HepG2 (cell line): ENCODE measurements around the gene ATP11B. TPM values are rescaled to one million over a fixed set of nuclear protein-coding genes. Genes with fewer than 3 reads are reported as not detected.

ENCODE experiments used
- ATAC-seq: fragments of 200-7000 bp; cut with Tn5 transposase; 3 replicates; pipeline ENCODE4 v1.9.1; 2020; ENCODE audit warnings: mild to moderate bottlenecking, moderate library complexity
- BruUV-seq: library from RNA; stranded (reverse); fragments of 400-500 nt; replicated peaks from 2 replicates; lab custom pipeline; 2021; lab: Mats Ljungman, UMichigan
- CTCF ChIA-PET: fragments of 300-600 bp; formaldehyde crosslinking; extraction: SDS; loops from one replicate; lab custom pipeline; 2021; ENCODE audit warnings: low total read pairs, inconsistent platforms, low intra/inter-chr PET ratio; lab: Yijun Ruan, JAX
- POLR2A ChIA-PET: fragments of 350-600 bp; sonication (Branson Sonifier 250); formaldehyde crosslinking; loops from one replicate; lab custom pipeline; 2020; ENCODE audit warnings: antibody characterized with exemption, inconsistent platforms; lab: Yijun Ruan, JAX
- DNase-seq: peaks from one replicate; pipeline ENCODE4 v3.0.0-alpha.2; 2015; ENCODE audit warnings: low spot score
- FAIRE-seq: peaks from 3 replicates; lab custom pipeline; 2011; peaks lifted over from hg19 to GRCh38; lab: Jason Lieb, UNC
- H2AFZ ChIP-seq: one replicate; pipeline ENCODE4 v1.6.1; 2011; ENCODE audit warnings: low read length, inconsistent platforms
- H3K27ac ChIP-seq: fragments of 300-600 bp; 3 replicates; pipeline ENCODE4 v1.8.0; 2011; ENCODE audit warnings: mixed run types, mild to moderate bottlenecking, mixed read lengths, low read length, inconsistent platforms; ENCODE audit not compliant: insufficient read depth; ENCODE audit errors: extremely low read length
- H3K27me3 ChIP-seq, 2 experiments: fragments of 200-600 bp in 1 of 2; 2 replicates in 1 of 2; 3 replicates in 1 of 2; pipeline versions ENCODE4 v1.6.0 to v1.8.0; 2011; ENCODE audit warnings: low read length in 2 of 2, mild to moderate bottlenecking in 2 of 2, moderate library complexity in 2 of 2, inconsistent platforms in 1 of 2; ENCODE audit not compliant: insufficient read depth in 2 of 2, control insufficient read depth in 1 of 2
- H3K36me3 ChIP-seq, 2 experiments: fragments of 200-600 bp in 1 of 2; replicated peaks in 1 of 2; 2 replicates in 1 of 2; 3 replicates in 1 of 2; pipeline versions ENCODE4 v1.5.1 to v1.8.0; 2011; ENCODE audit warnings: low read length in 2 of 2, inconsistent platforms in 1 of 2; ENCODE audit not compliant: insufficient read depth in 2 of 2, control insufficient read depth in 1 of 2
- H3K4me1 ChIP-seq: 2 replicates; pipeline ENCODE4 v1.5.1; 2012; ENCODE audit warnings: low read length, inconsistent platforms; ENCODE audit not compliant: insufficient read depth
- H3K4me2 ChIP-seq: 2 replicates; pipeline ENCODE4 v1.6.0; 2011; ENCODE audit warnings: low read depth, low read length, inconsistent platforms
- H3K4me3 ChIP-seq, 3 experiments: fragments of 200-600 bp in 1 of 3; sonication (generic), shearing (Covaris generic) in 1 of 3; replicated peaks in 1 of 3; 2 replicates each; pipeline ENCODE4 v1.5.1; 2011 to 2016; ENCODE audit warnings: low read length in 3 of 3, inconsistent platforms in 2 of 3, low read depth in 2 of 3, mild to moderate bottlenecking in 2 of 3, control low read depth in 1 of 3, mixed read lengths in 1 of 3; ENCODE audit not compliant: insufficient read depth in 1 of 3
- H3K79me2 ChIP-seq: one replicate; pipeline ENCODE4 v1.6.1; 2011; ENCODE audit warnings: low read length, inconsistent platforms; ENCODE audit not compliant: insufficient read depth
- H3K9ac ChIP-seq: 2 replicates; pipeline ENCODE4 v1.6.0; 2011; ENCODE audit warnings: mild to moderate bottlenecking, low read depth, low read length, inconsistent platforms; ENCODE audit not compliant: insufficient read depth
- H3K9me3 ChIP-seq: 2 replicates; pipeline ENCODE4 v1.5.1; 2012; ENCODE audit warnings: mild to moderate bottlenecking, low read length
- H4K20me1 ChIP-seq: 2 replicates; pipeline ENCODE4 v1.6.0; 2011; ENCODE audit warnings: inconsistent platforms, mild to moderate bottlenecking, low read length, moderate library complexity; ENCODE audit not compliant: insufficient read depth
- CHD2 ChIP-seq: IDR thresholded peaks from 2 replicates; pipeline ENCODE4 v1.6.1; 2011; ENCODE audit warnings: low read depth, low read length, improper control_type of control experiment
- KDM3A ChIP-seq: IDR thresholded peaks from 2 replicates; pipeline ENCODE4 v1.6.1; 2018; ENCODE audit warnings: low read depth, missing compliant biosample characterization
- MED1 ChIP-seq: sonication (generic); formaldehyde crosslinking; IDR thresholded peaks from 2 replicates; pipeline ENCODE4 v1.4.0; 2020; ENCODE audit warnings: missing genetic modification reagents
- MED13 ChIP-seq: sonication (generic); formaldehyde crosslinking; IDR thresholded peaks from 2 replicates; pipeline ENCODE4 v1.5.0; 2020; ENCODE audit warnings: missing genetic modification reagents
- POLR2G ChIP-seq: fragments of 200-400 bp; formaldehyde crosslinking; IDR thresholded peaks from 2 replicates; pipeline ENCODE4 v1.6.1; 2018; ENCODE audit warnings: mild to moderate bottlenecking, low read depth, low read length, moderate library complexity
- RXRA ChIP-seq: sonication (generic); formaldehyde crosslinking; IDR thresholded peaks from 2 replicates; pipeline ENCODE4 v1.5.1; 2020; ENCODE audit warnings: missing genetic modification reagents
- SETDB1 ChIP-seq: sonication (generic); formaldehyde crosslinking; IDR thresholded peaks from 2 replicates; pipeline ENCODE4 v1.5.1; 2020; ENCODE audit warnings: missing genetic modification reagents, mild to moderate bottlenecking, borderline replicate concordance
- SRSF9 ChIP-seq: fragments of 200-400 bp; formaldehyde crosslinking; IDR thresholded peaks from 2 replicates; pipeline ENCODE4 v1.6.1; 2018; ENCODE audit warnings: borderline replicate concordance, mild to moderate bottlenecking, low read depth, low read length; ENCODE audit not compliant: insufficient read depth, poor library complexity, severe bottlenecking
- ZFP1 ChIP-seq: IDR thresholded peaks from 2 replicates; pipeline ENCODE4 v1.6.1; 2016
- ZFP37 ChIP-seq: sonication (generic); formaldehyde crosslinking; IDR thresholded peaks from 2 replicates; pipeline ENCODE4 v1.4.0; 2020; ENCODE audit warnings: missing genetic modification reagents, borderline replicate concordance
- ZKSCAN1 ChIP-seq: fragments of 150-350 bp; IDR thresholded peaks from 2 replicates; pipeline ENCODE4 v1.6.1; 2014; ENCODE audit warnings: low read length
- ZNF251 ChIP-seq: sonication (generic); formaldehyde crosslinking; IDR thresholded peaks from 2 replicates; pipeline ENCODE4 v1.9.0; 2021; ENCODE audit warnings: mild to moderate bottlenecking, missing genetic modification reagents
- ZNF282 ChIP-seq: fragments of 450-650 bp; IDR thresholded peaks from 2 replicates; pipeline ENCODE4 v1.6.1; 2018; ENCODE audit not compliant: partially characterized antibody
- ZNF619 ChIP-seq: sonication (generic); formaldehyde crosslinking; IDR thresholded peaks from 2 replicates; pipeline ENCODE4 v1.4.0; 2020; ENCODE audit warnings: mild to moderate bottlenecking, missing genetic modification reagents
- ZNF7 ChIP-seq: IDR thresholded peaks from 2 replicates; pipeline ENCODE4 v1.6.1; 2016; ENCODE audit warnings: missing biosample characterization, missing genetic modification reagents
- whole genome bisulfite sequencing: methylation state at CpG from one replicate; pipeline ENCODE4 v1.1.6; 2017; ENCODE audit warnings: low lambda C conversion rate; 5-methylcytosine and 5-hydroxymethylcytosine counted together
- in situ Hi-C: cut with HindIII; loops from 2 replicates; pipeline ENCODE4 v1.10.0; 2017; ENCODE audit warnings: low pct_unique_long_range_greater_than_20kb; ENCODE audit not compliant: extremely low pct_ligation_motif_present
- intact Hi-C: fragments of 100-400 bp; cut with micrococcal nuclease; formaldehyde crosslinking; loops from one replicate; pipeline ENCODE4 v1.10.0; 2022; ENCODE audit not compliant: unreplicated experiment
- polyA plus RNA-seq, 8 experiments: library from polyadenylated mRNA; depleted of rRNA in 3 of 8; stranded (reverse) in 7 of 8; unstranded in 1 of 8; fragments of >200 nt; fragmentation: Illumina TruSeq in 4 of 8; extraction: Trizol in 4 of 8; gene quantifications; 2 replicates each; pipeline versions ENCODE4 v1.2.1 to v1.2.3, GENCODE V29; 2011 to 2016; ENCODE audit warnings: low read depth in 4 of 8, missing spikeins in 1 of 8, mixed read lengths in 1 of 8; ENCODE audit not compliant: insufficient read depth in 1 of 8
- total RNA-seq, 5 experiments: library from RNA; depleted of rRNA; stranded (reverse); fragments of >200 nt; fragmentation: Illumina TruSeq; extraction: Trizol; gene quantifications; 2 replicates each; pipeline ENCODE4 v1.2.3, GENCODE V29; 2016; ENCODE audit warnings: low read depth in 1 of 5
- TF ChIP-seq, protein P1 (sequence below): sonication (generic); formaldehyde crosslinking; IDR thresholded peaks from 2 replicates; pipeline ENCODE4 v1.8.0; 2022; ENCODE audit warnings: missing genetic modification reagents, low read depth, mild to moderate bottlenecking, borderline replicate concordance
- TF ChIP-seq, protein P2 (sequence below): sonication (generic); formaldehyde crosslinking; IDR thresholded peaks from 2 replicates; pipeline ENCODE4 v1.8.1; 2023; ENCODE audit warnings: mild to moderate bottlenecking, missing genetic modification reagents, borderline replicate concordance
- TF ChIP-seq, protein P3 (sequence below): sonication (generic); formaldehyde crosslinking; IDR thresholded peaks from 2 replicates; pipeline ENCODE4 v1.8.0; 2023; ENCODE audit warnings: mild to moderate bottlenecking, missing genetic modification reagents
- TF ChIP-seq, protein P4 (sequence below): sonication (generic); formaldehyde crosslinking; IDR thresholded peaks from 2 replicates; pipeline ENCODE4 v1.4.0; 2020; ENCODE audit warnings: missing genetic modification reagents, low read depth, mild to moderate bottlenecking, borderline replicate concordance
- TF ChIP-seq, protein P5 (sequence below): sonication (generic); formaldehyde crosslinking; IDR thresholded peaks from 2 replicates; pipeline ENCODE4 v1.4.0; 2020; ENCODE audit warnings: missing genetic modification reagents, mild to moderate bottlenecking, borderline replicate concordance

ATP11B gene
- total and polyA plus RNA-seq, 2 of the 13 experiments (the other 11 are each of a cell fraction or from before 2014, with no cell fraction given) = 10.1 to 22.9 TPM

DNA sequence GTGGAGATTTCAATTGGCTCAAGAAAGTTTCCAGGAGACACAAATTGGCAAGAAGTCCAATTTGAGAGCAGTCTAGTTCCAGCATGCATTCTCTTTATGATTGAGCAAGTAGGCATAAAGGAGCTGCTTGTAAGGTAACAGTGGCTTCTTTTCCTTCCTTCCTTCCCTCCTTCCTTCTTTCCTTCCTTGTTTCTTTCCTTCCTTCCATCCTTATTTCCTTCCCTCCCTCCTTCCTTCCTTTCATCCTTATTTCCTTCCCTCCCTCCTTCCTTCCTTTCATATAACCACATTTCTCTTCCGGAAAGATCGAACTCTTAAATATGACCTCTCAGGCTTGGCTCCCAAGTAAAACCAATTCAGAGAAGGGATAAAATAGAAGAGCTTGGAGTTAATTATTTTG is 29.4 kb upstream of the ATP11B start:
- CTCF ChIA-PET = no interaction called here
- ATAC-seq (no peak), DNase-seq (no peak), FAIRE-seq (no peak)
- no peak for TF ChIP-seq RXRA (CRISPR knock-in tag)
- TF ChIP-seq, protein P1, sequence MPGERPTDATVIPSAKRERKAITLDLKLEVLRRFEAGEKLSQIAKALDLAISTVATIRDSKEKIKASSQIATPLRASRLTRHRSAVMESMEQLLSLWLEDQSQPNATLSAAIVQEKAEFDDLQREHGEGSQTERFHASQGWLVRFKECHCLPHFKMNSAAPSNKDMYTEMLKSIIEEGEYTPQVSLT (CRISPR knock-in tag) = no peak
- TF ChIP-seq, protein P2, sequence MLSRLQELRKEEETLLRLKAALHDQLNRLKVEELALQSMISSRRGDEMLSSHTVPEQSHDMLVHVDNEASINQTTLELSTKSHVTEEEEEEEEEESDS (CRISPR knock-in tag) = no peak
- TF ChIP-seq KDM3A (CRISPR knock-in tag) = no peak
- TF ChIP-seq SETDB1 (CRISPR knock-in tag) = no peak
- TF ChIP-seq ZNF7 (CRISPR knock-in tag) = no peak
- TF ChIP-seq, protein P3, sequence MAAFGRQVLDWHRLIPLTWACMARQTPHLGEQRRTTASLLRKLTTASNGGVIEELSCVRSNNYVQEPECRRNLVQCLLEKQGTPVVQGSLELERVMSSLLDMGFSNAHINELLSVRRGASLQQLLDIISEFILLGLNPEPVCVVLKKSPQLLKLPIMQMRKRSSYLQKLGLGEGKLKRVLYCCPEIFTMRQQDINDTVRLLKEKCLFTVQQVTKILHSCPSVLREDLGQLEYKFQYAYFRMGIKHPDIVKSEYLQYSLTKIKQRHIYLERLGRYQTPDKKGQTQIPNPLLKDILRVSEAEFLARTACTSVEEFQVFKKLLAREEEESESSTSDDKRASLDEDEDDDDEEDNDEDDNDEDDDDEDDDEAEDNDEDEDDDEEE (CRISPR knock-in tag) = no peak
- TF ChIP-seq ZNF619 (CRISPR knock-in tag) = no peak
- TF ChIP-seq MED13 (CRISPR knock-in tag) = no peak
- no peak for TF ChIP-seq SRSF9
- TF ChIP-seq ZNF282 = no peak
- TF ChIP-seq POLR2G = no peak
- TF ChIP-seq, protein P4, sequence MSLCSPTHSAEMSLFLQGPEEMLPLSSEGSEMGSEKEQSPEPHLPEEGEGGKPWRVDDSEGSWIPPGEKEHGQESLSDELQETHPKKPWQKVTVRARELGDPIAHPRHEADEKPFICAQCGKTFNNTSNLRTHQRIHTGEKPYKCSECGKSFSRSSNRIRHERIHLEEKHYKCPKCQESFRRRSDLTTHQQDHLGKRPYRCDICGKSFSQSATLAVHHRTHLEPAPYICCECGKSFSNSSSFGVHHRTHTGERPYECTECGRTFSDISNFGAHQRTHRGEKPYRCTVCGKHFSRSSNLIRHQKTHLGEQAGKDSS (CRISPR knock-in tag) = no peak
- no peak for TF ChIP-seq ZNF251 (CRISPR knock-in tag)
- TF ChIP-seq CHD2 = no peak
- TF ChIP-seq ZKSCAN1 = no peak
- TF ChIP-seq, protein P5, sequence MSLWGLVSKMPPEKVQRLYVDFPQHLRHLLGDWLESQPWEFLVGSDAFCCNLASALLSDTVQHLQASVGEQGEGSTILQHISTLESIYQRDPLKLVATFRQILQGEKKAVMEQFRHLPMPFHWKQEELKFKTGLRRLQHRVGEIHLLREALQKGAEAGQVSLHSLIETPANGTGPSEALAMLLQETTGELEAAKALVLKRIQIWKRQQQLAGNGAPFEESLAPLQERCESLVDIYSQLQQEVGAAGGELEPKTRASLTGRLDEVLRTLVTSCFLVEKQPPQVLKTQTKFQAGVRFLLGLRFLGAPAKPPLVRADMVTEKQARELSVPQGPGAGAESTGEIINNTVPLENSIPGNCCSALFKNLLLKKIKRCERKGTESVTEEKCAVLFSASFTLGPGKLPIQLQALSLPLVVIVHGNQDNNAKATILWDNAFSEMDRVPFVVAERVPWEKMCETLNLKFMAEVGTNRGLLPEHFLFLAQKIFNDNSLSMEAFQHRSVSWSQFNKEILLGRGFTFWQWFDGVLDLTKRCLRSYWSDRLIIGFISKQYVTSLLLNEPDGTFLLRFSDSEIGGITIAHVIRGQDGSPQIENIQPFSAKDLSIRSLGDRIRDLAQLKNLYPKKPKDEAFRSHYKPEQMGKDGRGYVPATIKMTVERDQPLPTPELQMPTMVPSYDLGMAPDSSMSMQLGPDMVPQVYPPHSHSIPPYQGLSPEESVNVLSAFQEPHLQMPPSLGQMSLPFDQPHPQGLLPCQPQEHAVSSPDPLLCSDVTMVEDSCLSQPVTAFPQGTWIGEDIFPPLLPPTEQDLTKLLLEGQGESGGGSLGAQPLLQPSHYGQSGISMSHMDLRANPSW (CRISPR knock-in tag) = no peak
- no peak for TF ChIP-seq MED1 (CRISPR knock-in tag)
- no peak for TF ChIP-seq ZFP37
- no peak for TF ChIP-seq ZFP1 (CRISPR knock-in tag)
- H3K27ac ChIP-seq = no peak overlapping the region
- no peak overlapping the region for H3K4me2 ChIP-seq
- H4K20me1 ChIP-seq = no peaks in the 10 kb centered on the region
- no peaks in the 10 kb centered on the region for H3K79me2 ChIP-seq
- POLR2A ChIA-PET = no interaction called here
- no peaks in the 10 kb centered on the region for H3K36me3 ChIP-seq
- 68% methylated on average over 2 of the region's 2 CpGs for WGBS
- H3K9ac ChIP-seq = no peak overlapping the region
- no TSS peak for BruUV-seq
- H3K4me3 ChIP-seq = no peak overlapping the region
- H3K27me3 ChIP-seq = no peaks in the 10 kb centered on the region
- no peaks in the 10 kb centered on the region for H3K9me3 ChIP-seq
- peaks cover 10% of the 10 kb centered on the region for H3K4me1 ChIP-seq
- no peak overlapping the region for H2AFZ ChIP-seq
- intact Hi-C loops (no loop called here), in situ Hi-C loops (no loop called here)
